Cardiac fibroblast (primary cell): ENCODE data around the gene SLC17A2.

Experiments used
- DNase-seq, 2 donors: peaks; one replicate each; pipeline versions ENCODE4 v3.0.0 to v3.0.0-alpha.2; 2010; ENCODE audit warnings: low read depth in 2 of 2
- H3K4me3 ChIP-seq, 2 donors: replicated peaks in 1 of 2; 1 replicate in 1 of 2; 2 replicates in 1 of 2; pipeline ENCODE4 v1.5.1; 2011; ENCODE audit warnings: low read depth in 2 of 2, low read length in 2 of 2, mild to moderate bottlenecking in 2 of 2, moderate library complexity in 1 of 2
- TF ChIP-seq, protein P1 (sequence below): IDR thresholded peaks from one replicate; pipeline ENCODE4 v1.5.1; 2011; ENCODE audit warnings: low read depth, mild to moderate bottlenecking, low read length, inconsistent platforms

The SLC17A2 gene

DNA sequence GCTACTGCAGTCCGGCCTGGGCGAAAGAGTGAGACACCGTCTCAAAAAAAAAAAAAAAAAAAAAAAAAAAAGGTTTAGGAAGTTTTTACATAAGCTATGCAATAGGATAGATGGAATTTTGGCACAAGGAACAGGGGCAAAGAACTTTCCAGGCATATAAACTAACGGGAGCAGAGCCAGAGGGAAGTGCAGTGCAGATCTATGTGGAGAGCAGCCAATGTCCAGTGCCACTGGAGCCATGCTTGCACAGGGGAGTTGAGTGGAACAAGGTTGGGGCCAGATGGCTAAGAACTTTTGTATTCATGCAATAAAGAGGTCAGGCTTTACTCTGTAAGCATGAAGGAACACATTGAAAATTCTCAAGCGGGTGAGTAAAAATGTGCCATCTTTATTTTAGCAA lies 10.8 kb downstream of the SLC17A2 start:
- TF ChIP-seq, protein P1, sequence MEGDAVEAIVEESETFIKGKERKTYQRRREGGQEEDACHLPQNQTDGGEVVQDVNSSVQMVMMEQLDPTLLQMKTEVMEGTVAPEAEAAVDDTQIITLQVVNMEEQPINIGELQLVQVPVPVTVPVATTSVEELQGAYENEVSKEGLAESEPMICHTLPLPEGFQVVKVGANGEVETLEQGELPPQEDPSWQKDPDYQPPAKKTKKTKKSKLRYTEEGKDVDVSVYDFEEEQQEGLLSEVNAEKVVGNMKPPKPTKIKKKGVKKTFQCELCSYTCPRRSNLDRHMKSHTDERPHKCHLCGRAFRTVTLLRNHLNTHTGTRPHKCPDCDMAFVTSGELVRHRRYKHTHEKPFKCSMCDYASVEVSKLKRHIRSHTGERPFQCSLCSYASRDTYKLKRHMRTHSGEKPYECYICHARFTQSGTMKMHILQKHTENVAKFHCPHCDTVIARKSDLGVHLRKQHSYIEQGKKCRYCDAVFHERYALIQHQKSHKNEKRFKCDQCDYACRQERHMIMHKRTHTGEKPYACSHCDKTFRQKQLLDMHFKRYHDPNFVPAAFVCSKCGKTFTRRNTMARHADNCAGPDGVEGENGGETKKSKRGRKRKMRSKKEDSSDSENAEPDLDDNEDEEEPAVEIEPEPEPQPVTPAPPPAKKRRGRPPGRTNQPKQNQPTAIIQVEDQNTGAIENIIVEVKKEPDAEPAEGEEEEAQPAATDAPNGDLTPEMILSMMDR = no peak

DNA sequence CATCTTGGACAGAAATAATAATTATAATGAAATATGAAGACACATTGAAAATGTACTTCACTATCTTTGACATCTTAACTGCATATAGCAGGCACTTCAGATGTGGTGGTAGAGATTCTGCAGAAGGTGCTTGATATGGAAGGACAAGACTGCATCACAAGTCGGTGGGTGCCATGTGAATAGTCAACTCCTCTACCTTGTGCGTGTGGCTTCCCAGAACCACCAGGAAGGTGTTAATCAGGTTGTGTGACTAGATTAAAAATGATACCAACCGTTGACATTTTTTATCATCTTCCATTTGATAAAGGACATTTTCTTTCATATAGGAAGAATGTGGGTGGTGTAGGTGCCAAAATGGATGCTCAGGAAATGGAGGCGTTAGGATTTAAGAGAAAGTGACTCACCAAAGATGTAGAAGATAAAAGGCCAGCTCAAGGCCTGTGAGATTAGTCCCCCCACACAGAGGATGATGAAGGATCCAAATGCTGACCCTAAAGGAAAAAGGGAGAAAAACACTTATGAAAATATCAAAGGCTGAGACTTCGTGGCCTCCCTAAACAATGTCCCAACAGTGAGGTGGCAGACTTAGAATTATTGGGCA lies 12.3 kb downstream of the SLC17A2 start:
- DNase-seq = no peak
- H3K4me3 ChIP-seq = no peak overlapping the region
- TF ChIP-seq, protein P1 = no peak

More for the DNA sequence above, 10.8 kb downstream of the SLC17A2 start:
- no peak for DNase-seq
- no peak overlapping the region for H3K4me3 ChIP-seq

DNA sequence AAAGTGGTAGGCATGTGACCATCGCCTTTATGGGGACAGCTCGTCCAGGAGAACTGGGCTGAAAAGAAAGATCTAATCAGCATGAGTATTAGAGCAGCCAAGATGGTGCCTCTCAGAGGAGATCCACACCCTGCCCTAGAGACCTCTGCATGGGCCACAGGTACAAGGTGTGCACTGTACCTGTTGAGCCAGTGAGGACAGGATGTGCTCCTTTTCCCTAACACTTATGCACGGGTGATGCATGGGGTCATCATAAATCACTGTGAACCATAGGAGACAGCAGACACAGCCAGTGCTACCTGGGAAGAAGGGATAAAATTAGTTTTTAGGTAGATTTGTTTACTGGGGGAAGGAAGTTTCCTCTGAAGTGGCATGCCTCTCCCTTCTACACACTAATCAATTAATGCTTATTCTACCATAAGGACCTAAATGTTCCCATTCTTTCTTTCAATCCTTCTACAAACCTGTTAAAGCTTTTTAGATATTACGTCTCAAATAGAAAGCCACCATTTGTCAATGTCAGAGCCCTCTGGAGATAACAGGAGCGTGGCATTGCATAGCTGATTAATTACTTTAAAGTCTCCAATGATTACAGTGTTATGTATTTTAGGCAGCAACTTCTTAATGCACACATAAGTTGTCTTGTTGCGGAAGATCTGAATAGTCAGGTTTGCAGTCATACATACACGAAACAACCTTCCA lies 13.6 kb downstream of the SLC17A2 start:
- TF ChIP-seq, protein P1 = no peak
- no peak for DNase-seq
- no peak overlapping the region for H3K4me3 ChIP-seq

DNA sequence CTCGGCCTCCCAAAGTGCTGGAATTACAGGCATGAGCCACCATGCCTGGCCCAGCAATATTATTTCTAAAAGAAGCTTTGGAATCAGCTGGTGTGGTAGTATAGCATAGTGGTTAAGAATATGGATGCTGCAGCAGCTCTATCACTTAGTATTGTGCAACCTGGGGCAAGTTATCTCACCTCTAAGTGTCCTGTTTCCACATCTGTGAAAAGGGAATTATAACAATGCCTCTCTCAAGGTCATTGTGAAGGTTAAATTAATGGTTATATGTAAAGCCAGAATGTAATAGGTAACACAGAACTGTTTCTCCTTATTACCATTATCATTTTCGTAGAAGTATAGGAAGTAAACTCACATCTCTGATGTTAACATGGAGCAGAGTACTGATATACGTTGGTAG lies 14.2 kb downstream of the SLC17A2 start:
- H3K4me3 ChIP-seq = no peak overlapping the region
- TF ChIP-seq, protein P1 = no peak
- DNase-seq = no peak

DNA sequence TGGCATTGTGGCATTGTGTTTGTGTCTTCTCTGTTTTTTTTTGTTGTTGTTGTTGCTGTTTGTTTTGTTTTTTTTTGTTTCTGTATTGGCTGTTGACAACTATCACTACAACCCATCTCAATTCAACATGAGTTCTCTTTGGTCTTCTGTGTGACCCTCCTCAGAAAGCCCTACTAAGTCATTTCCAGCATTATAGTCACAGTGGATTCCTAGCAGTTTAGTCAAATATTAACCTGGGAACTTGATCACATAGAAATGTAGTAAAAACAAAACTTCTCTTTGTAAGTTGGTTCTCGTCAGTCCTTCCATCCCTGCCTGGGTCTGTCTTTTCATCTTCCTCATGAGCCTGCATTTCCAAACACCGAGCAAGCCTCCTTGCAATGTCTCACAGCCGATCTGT lies 16.8 kb downstream of the SLC17A2 start:
- H3K4me3 ChIP-seq = no peak overlapping the region
- TF ChIP-seq, protein P1 = no peak
- no peak for DNase-seq

DNA sequence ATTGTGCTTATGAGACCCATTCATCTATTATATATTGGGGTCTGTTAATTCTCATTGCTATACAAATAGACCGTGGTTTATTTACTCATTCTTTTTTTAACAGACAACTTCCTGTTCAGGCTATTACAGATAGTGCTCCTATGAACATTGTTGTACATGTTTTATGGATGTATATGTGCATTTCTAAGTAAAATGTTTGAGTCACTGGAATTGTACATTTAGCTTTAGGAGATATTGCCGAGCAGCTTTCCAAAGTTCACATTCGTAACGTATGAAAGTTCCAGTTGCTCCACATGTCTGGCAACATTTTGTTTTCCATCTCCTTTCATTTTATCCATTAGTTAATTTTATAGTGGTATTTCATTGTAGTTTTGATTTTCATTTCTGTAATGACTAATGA lies 19.1 kb downstream of the SLC17A2 start:
- TF ChIP-seq, protein P1 = no peak
- DNase-seq = no peak
- no peak overlapping the region for H3K4me3 ChIP-seq

DNA sequence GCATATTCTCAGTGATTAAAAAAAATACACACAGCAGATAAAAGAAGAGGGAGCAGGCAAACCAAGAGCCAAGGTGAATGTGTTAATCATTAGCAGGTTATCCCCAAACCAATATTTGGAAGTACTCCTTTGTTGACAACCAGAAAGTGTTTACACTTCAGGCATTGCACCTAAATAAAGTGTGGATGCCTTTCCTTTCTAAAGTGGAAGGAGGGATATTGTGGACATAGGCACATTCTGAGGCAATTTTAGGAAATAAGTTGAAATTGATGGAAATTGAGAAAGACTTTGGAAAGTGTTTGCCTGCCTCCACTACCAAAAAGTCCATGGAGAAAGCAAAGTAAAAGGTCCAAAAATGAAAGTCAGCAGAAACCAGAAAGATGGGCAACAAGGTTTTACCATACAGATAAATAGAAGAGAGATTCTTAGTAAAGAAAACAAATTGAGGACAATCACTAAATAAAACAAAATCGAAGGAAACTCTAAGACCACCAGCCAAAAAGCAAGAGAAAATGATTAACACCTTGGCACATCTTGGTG lies 22.9 kb downstream of the SLC17A2 start:
- H3K4me3 ChIP-seq = no peak overlapping the region
- TF ChIP-seq, protein P1 = no peak
- DNase-seq = no peak
